ENCODE results near the gene NR5A1. TPM values are rescaled to one million over a fixed set of nuclear protein-coding genes. Genes with fewer than 3 reads are reported as not detected.

NR5A1 gene
- total RNA-seq, 1 experiment from 2014 or later: 0.64 TPM

DNA sequence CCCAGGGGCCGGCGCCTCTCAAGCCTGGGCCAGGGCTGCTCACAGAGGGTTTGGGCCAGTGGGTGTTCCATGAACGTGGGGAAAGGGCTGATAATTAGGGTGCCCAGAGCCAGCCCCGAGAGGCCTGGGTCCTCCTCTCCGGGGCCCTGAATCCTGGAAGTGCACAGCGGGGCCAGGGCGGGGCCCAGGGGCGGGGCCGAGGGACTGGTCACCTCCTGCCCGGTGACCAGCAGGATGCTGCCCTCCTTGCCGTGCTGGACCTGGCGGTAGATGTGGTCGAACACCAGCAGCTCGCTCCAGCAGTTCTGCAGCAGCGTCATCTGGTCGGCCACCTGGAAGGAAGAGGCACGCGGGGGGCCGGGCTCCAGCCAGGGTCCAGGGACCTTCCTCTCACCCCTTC lies 14.4 kb downstream of the NR5A1 start:
- H3K4me3 ChIP-seq (replicated peaks in 1 of 2; ENCODE audit: low read depth in 1 of 2, low read length in 2 of 2): no peak overlapping the region
- H3K79me2 ChIP-seq (ENCODE audit: insufficient read depth, low read length): no peaks in the 10 kb centered on the region
- intact Hi-C loops (cut with micrococcal nuclease): no loop called here
- no peak overlapping the region for H2AFZ ChIP-seq (ENCODE audit: low read depth, low read length, poor library complexity, severe bottlenecking)
- no peaks in the 10 kb centered on the region for H4K20me1 ChIP-seq (ENCODE audit: insufficient read depth)
- H3K9me2 ChIP-seq (ENCODE audit: insufficient read depth): no peaks in the 10 kb centered on the region
- H3K27ac ChIP-seq (ENCODE audit: low read depth, low read length): no peak overlapping the region
- no peaks in the 10 kb centered on the region for H3K4me1 ChIP-seq (ENCODE audit: control insufficient read depth in 1 of 2, insufficient read depth in 2 of 2, low read length in 2 of 2)
- H3K27me3 ChIP-seq (ENCODE audit: insufficient read depth, low read length): no peaks in the 10 kb centered on the region
- no peak for ATAC-seq
- ChIA-PET RAD21 (ENCODE audit: low non-redundant PET in 1 of 2, low total read pairs in 2 of 2, uncharacterized antibody in 2 of 2, unreplicated experiment in 2 of 2) (no interaction called here), CTCF (no interaction called here), POLR2A (no interaction called here)
- no peak overlapping the region for H3K4me2 ChIP-seq (ENCODE audit: low read length)
- BruUV-seq (replicated peaks): no TSS peak
- no peak for DNase-seq (ENCODE audit: low read depth, low spot score)
- TF ChIP-seq EGR1 (IDR thresholded peaks at IDR 0.05; ENCODE audit: low read depth): no peak
- no peak for TF ChIP-seq EZH2 (IDR thresholded peaks at IDR 0.05)
- TF ChIP-seq, protein P1, sequence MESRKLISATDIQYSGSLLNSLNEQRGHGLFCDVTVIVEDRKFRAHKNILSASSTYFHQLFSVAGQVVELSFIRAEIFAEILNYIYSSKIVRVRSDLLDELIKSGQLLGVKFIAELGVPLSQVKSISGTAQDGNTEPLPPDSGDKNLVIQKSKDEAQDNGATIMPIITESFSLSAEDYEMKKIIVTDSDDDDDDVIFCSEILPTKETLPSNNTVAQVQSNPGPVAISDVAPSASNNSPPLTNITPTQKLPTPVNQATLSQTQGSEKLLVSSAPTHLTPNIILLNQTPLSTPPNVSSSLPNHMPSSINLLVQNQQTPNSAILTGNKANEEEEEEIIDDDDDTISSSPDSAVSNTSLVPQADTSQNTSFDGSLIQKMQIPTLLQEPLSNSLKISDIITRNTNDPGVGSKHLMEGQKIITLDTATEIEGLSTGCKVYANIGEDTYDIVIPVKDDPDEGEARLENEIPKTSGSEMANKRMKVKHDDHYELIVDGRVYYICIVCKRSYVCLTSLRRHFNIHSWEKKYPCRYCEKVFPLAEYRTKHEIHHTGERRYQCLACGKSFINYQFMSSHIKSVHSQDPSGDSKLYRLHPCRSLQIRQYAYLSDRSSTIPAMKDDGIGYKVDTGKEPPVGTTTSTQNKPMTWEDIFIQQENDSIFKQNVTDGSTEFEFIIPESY (IDR thresholded peaks at IDR 0.05; ENCODE audit: extremely low read depth, insufficient replicate concordance, low read length): no peak
- TF ChIP-seq FOSL1 (IDR thresholded peaks at IDR 0.05; ENCODE audit: low read depth): no peak
- no peak overlapping the region for H3K9ac ChIP-seq (ENCODE audit: low read length)
- no peaks in the 10 kb centered on the region for H3K9me3 ChIP-seq (ENCODE audit: control insufficient read depth in 1 of 2, insufficient read depth in 1 of 2, low read depth in 1 of 2, low read length in 2 of 2)
- no peaks in the 10 kb centered on the region for H3K36me3 ChIP-seq (ENCODE audit: control insufficient read depth in 1 of 2, insufficient read depth in 2 of 2, low read length in 2 of 2)

DNA sequence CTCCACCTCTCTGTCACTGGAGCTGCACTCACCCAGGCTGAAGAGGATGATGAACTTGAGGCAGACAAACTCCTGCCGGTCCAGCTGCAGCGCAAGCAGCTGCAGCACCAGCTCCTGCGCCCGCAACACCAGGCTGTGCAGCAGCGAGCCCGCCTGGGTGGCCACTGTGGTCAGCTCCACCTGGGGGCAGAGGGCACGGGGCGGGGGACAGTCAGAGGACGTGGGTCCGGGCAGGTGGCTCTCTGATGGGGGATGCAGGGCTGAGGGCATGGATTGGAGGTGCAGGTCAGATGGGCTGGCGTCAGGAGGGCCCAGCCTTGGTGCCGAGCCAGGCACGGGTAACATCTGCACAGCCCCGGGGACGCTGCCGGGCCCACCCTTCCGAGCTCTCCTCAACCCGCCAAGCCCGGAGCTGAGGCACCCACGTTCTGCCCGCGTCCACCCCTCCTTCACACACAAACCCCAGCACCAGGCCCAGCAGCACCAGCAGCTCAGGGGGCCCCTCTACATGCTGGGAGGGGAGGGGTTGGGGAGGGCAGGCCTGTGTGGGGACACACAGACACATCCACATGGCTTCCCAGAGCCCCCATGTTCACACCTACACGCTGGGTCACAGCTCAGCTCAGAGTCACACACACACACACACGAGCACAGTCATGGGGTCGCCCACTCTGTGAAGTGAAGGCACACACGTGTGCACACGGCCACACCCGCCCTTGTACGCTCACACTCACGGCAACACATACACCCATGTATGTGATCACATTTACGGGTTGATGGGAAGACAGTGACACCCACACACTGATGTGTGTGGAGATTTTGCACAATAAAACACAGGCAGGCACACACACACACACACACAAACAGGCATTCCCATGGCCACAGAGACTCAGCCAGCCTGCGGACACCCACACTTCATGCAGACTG lies 15.9 kb downstream of the NR5A1 start:
- no peak for ATAC-seq
- no TSS peak for BruUV-seq (replicated peaks)
- Histone ChIP-seq H3K79me2 (ENCODE audit: insufficient read depth, low read length) (no peaks in the 10 kb centered on the region), H3K9ac (ENCODE audit: low read length) (no peak overlapping the region), H3K27ac (ENCODE audit: low read depth, low read length) (no peak overlapping the region), H3K4me1 (ENCODE audit: control insufficient read depth in 1 of 2, insufficient read depth in 2 of 2, low read length in 2 of 2) (no peaks in the 10 kb centered on the region), H3K27me3 (ENCODE audit: insufficient read depth, low read length) (no peaks in the 10 kb centered on the region), H4K20me1 (ENCODE audit: insufficient read depth) (no peaks in the 10 kb centered on the region), H3K36me3 (ENCODE audit: control insufficient read depth in 1 of 2, insufficient read depth in 2 of 2, low read length in 2 of 2) (no peaks in the 10 kb centered on the region), H2AFZ (ENCODE audit: low read depth, low read length, poor library complexity, severe bottlenecking) (no peak overlapping the region), H3K4me3 (replicated peaks in 1 of 2; ENCODE audit: low read depth in 1 of 2, low read length in 2 of 2) (no peak overlapping the region), H3K9me2 (ENCODE audit: insufficient read depth) (no peaks in the 10 kb centered on the region), H3K4me2 (ENCODE audit: low read length) (no peak overlapping the region), H3K9me3 (ENCODE audit: control insufficient read depth in 1 of 2, insufficient read depth in 1 of 2, low read depth in 1 of 2, low read length in 2 of 2) (no peaks in the 10 kb centered on the region)
- DNase-seq (ENCODE audit: low read depth, low spot score): no peak
- intact Hi-C loops (cut with micrococcal nuclease): no loop called here
- ChIA-PET CTCF (no interaction called here), RAD21 (ENCODE audit: low non-redundant PET in 1 of 2, low total read pairs in 2 of 2, uncharacterized antibody in 2 of 2, unreplicated experiment in 2 of 2) (no interaction called here), POLR2A (no interaction called here)
- no peak for TF ChIP-seq EGR1 (IDR thresholded peaks at IDR 0.05; ENCODE audit: low read depth)
- TF ChIP-seq, protein P2, sequence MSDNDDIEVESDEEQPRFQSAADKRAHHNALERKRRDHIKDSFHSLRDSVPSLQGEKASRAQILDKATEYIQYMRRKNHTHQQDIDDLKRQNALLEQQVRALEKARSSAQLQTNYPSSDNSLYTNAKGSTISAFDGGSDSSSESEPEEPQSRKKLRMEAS (IDR thresholded peaks at IDR 0.05): no peak
- TF ChIP-seq EZH2phosphoT487 (IDR thresholded peaks at IDR 0.05; ENCODE audit: borderline replicate concordance): no peak
- TF ChIP-seq CBX3 (IDR thresholded peaks at IDR 0.05; ENCODE audit: low read depth): no peak
- TF ChIP-seq SIN3A (IDR thresholded peaks at IDR 0.05; ENCODE audit: low read depth): no peak
- TF ChIP-seq TCF7L2 (IDR thresholded peaks at IDR 0.05; ENCODE audit: borderline replicate concordance, extremely low read depth, insufficient read depth, insufficient read length): no peak
- TF ChIP-seq ELF1 (IDR thresholded peaks at IDR 0.05; ENCODE audit: borderline replicate concordance, low read depth): no peak
- TF ChIP-seq JUND (IDR thresholded peaks at IDR 0.05): no peak
- no peak for TF ChIP-seq SRF (IDR thresholded peaks at IDR 0.05; ENCODE audit: low read depth)
- TF ChIP-seq ZFX (IDR thresholded peaks at IDR 0.05): no peak
- TF ChIP-seq POLR2A (IDR thresholded peaks at IDR 0.05; ENCODE audit: borderline replicate concordance, extremely low read depth, insufficient read depth, insufficient read length): no peak
- no peak for TF ChIP-seq EZH2 (IDR thresholded peaks at IDR 0.05)
- no peak for TF ChIP-seq POLR2AphosphoS5 (IDR thresholded peaks at IDR 0.05; ENCODE audit: low read depth, low read length)

Measured in HCT116 (cell line).